ENCODE data around the gene TRIM17. TPM values are rescaled to one million over a fixed set of nuclear protein-coding genes. Genes with fewer than 3 reads are reported as not detected.
"Not testable (repeated sequence)": the region's sequence is repeated elsewhere in the genome, so short reads cannot be mapped to it uniquely, and the experiment has no call there.

Gene TRIM17
- polyA plus RNA-seq, 1 experiment = 0.16 TPM

DNA sequence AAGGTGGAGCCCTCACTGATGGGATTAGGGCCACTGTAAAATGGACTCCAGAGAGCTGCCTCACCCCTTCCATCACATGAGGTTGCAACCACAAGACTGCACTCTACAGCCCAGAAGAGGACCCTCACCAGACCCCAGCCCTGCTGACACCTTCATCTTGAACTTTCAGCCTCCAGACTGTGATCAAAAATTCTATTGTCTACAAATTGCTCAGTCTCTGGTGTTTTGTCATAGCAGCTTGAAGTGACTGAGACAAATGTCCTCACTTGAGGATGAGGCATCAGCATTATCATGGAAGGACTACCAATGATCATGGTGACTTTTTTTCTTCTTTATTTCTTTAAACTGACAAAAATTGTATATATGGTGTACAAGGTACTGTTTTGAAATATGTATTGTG is 26.7 kb upstream of the TRIM17 start:
- CTCF ChIA-PET = no interaction called here
- DNase-seq (ENCODE audit: low read depth, low spot score) = no peak

DNA sequence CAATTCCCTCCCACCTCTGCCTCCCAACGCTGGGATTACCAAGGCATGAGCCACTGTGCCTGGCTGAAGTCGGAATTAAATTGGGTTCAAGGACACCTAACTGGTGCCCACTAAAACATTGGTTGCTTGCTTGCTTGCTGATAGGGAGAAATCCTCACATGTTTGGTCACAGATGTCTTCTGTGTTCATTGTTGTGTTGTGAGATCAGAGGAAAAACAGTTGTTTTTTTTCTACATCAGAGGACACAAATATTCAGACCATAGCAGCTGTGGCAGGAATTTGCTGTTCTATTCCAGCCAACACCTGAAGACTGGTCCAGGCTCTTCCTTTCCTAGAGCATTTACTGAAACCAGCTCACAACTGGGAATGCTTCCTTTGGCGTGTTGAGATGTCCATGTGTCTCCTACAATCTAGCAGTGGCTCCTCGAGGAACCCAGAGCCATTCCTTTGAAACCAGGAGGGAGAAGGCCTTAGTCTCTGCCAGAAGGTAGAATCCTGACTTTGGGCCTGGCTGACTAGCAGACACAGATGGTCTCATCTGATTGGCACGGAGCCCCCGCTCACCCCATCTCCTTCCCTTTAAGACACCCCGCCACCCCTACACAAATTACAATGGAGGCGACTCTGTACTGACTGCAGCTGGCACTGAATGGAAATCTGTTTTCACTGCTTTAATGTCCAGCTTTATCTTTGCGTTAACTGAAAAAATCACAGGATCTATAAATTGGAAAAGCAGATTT is 24.3 kb upstream of the TRIM17 start:
- ChIA-PET POLR2A (no interaction called here), CTCF (interaction anchor here (1.0 kb wide), 1 partner anchor 17 kb away, joined by 3 read pairs; a partner anchor contains a TSS)
- peaks cover 31% of the 10 kb centered on the region for H3K27me3 ChIP-seq (ENCODE audit: control insufficient read depth, insufficient read depth, low read length)
- TF ChIP-seq, protein P1, sequence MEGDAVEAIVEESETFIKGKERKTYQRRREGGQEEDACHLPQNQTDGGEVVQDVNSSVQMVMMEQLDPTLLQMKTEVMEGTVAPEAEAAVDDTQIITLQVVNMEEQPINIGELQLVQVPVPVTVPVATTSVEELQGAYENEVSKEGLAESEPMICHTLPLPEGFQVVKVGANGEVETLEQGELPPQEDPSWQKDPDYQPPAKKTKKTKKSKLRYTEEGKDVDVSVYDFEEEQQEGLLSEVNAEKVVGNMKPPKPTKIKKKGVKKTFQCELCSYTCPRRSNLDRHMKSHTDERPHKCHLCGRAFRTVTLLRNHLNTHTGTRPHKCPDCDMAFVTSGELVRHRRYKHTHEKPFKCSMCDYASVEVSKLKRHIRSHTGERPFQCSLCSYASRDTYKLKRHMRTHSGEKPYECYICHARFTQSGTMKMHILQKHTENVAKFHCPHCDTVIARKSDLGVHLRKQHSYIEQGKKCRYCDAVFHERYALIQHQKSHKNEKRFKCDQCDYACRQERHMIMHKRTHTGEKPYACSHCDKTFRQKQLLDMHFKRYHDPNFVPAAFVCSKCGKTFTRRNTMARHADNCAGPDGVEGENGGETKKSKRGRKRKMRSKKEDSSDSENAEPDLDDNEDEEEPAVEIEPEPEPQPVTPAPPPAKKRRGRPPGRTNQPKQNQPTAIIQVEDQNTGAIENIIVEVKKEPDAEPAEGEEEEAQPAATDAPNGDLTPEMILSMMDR (IDR thresholded peaks at IDR 0.05; ENCODE audit: low read depth, low read length) = no peak
- H3K27ac ChIP-seq (ENCODE audit: low read depth, low read length) = no peak overlapping the region
- no peak overlapping the region for H3K4me3 ChIP-seq (ENCODE audit: low read depth, low read length)
- H3K9me3 ChIP-seq (ENCODE audit: control insufficient read depth, insufficient read depth, low read length) = no peaks in the 10 kb centered on the region
- DNase-seq (ENCODE audit: low read depth, low spot score) = no peak

More for the DNA sequence above, 26.7 kb upstream of the TRIM17 start:
- TF ChIP-seq, protein P1 (IDR thresholded peaks at IDR 0.05; ENCODE audit: low read depth, low read length) = no peak
- H3K9me3 ChIP-seq (ENCODE audit: control insufficient read depth, insufficient read depth, low read length) = no peaks in the 10 kb centered on the region
- peaks cover 28% of the 10 kb centered on the region for H3K27me3 ChIP-seq (ENCODE audit: control insufficient read depth, insufficient read depth, low read length)
- H3K27ac ChIP-seq (ENCODE audit: low read depth, low read length) = no peak overlapping the region
- POLR2A ChIA-PET = no interaction called here
- no peak overlapping the region for H3K4me3 ChIP-seq (ENCODE audit: low read depth, low read length)

DNA sequence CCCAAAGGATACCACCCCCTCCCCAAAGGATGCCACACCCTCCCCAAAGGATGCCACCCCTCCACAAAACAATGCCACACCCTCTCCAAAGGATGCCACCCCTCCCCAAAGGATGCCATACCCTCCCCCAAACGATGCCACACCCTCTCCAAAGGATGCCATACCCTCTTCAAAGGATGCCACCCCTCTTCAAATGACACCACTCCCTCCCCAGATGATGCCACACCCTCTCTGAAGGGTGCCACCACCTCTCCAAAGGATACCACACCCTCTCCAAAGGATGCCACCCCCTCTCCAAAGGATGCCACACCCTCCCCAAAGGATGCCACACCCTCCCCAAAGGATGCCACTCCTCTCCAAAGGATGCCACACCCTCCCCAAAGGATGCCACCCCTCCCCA is 21.6 kb upstream of the TRIM17 start:
- ChIA-PET POLR2A (no interaction called here), CTCF (no interaction called here)
- TF ChIP-seq, protein P1 (IDR thresholded peaks at IDR 0.05; ENCODE audit: low read depth, low read length) = no peak
- Histone ChIP-seq H3K27ac (ENCODE audit: low read depth, low read length) (no peak overlapping the region), H3K9me3 (ENCODE audit: control insufficient read depth, insufficient read depth, low read length) (no peaks in the 10 kb centered on the region), H3K4me3 (ENCODE audit: low read depth, low read length) (no peak overlapping the region), H3K27me3 (ENCODE audit: control insufficient read depth, insufficient read depth, low read length) (peaks cover 34% of the 10 kb centered on the region)
- DNase-seq (ENCODE audit: low read depth, low spot score) = no peak

DNA sequence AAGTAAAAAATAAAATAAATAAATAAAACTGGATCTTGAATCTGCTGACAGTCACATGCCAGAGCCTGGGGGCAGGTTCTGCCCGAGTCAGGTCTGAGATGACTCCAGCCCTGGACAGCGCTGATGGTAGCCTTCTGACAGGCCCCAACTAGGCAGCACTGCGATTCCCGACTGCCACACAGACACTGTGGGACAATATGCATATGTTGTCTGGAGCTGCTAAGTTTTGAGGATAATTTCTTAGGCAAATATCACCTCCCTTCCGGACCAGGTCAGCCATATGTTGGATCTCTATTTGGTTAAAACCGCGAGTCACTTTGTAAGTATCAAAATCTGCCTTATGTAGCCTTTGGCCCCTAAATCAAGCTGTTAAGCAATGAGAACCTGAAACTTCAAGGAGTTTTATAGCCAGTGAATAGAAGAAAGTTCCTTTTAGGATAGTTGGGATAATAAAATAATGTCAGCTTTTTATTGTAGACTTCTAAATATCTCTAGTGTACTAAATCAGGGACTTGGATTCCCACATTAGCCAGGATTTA is 20.8 kb upstream of the TRIM17 start:
- Histone ChIP-seq H3K27me3 (ENCODE audit: control insufficient read depth, insufficient read depth, low read length) (peaks cover 33% of the 10 kb centered on the region), H3K9me3 (ENCODE audit: control insufficient read depth, insufficient read depth, low read length) (no peaks in the 10 kb centered on the region), H3K4me3 (ENCODE audit: low read depth, low read length) (no peak overlapping the region), H3K27ac (ENCODE audit: low read depth, low read length) (no peak overlapping the region)
- TF ChIP-seq, protein P1 (IDR thresholded peaks at IDR 0.05; ENCODE audit: low read depth, low read length) = no peak
- DNase-seq (ENCODE audit: low read depth, low spot score) = no peak
- POLR2A ChIA-PET = interaction anchor here (0.6 kb wide), 1 partner anchor 25 kb away, joined by 5 read pairs; no protein-coding TSS in a partner anchor
- CTCF ChIA-PET = no interaction called here

DNA sequence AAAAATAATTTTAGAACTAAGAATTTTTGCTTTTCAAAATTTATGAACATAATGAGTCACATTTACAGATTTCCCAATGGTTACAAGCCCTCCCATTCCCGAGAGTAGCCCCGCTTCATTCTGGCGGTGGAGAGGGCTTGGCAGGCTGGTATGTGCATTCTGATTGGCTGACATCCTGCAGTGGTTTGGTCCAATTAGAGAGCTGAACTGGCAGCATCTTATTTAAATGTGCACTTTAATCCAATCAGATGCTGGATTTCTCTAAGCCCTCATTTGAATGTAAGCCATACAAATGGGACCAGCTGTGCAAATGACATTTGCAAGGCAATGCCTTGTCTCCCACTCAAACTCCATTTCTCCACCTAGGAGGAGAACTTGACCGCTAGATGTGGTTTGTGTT is 18.0 kb upstream of the TRIM17 start:
- Histone ChIP-seq H3K27ac (ENCODE audit: low read depth, low read length) (no peak overlapping the region), H3K27me3 (ENCODE audit: control insufficient read depth, insufficient read depth, low read length) (peaks cover 25% of the 10 kb centered on the region), H3K4me3 (ENCODE audit: low read depth, low read length) (no peak overlapping the region), H3K9me3 (ENCODE audit: control insufficient read depth, insufficient read depth, low read length) (no peaks in the 10 kb centered on the region)
- TF ChIP-seq, protein P1 (IDR thresholded peaks at IDR 0.05; ENCODE audit: low read depth, low read length) = no peak
- DNase-seq (ENCODE audit: low read depth, low spot score) = no peak
- ChIA-PET POLR2A (no interaction called here), CTCF (no interaction called here)

DNA sequence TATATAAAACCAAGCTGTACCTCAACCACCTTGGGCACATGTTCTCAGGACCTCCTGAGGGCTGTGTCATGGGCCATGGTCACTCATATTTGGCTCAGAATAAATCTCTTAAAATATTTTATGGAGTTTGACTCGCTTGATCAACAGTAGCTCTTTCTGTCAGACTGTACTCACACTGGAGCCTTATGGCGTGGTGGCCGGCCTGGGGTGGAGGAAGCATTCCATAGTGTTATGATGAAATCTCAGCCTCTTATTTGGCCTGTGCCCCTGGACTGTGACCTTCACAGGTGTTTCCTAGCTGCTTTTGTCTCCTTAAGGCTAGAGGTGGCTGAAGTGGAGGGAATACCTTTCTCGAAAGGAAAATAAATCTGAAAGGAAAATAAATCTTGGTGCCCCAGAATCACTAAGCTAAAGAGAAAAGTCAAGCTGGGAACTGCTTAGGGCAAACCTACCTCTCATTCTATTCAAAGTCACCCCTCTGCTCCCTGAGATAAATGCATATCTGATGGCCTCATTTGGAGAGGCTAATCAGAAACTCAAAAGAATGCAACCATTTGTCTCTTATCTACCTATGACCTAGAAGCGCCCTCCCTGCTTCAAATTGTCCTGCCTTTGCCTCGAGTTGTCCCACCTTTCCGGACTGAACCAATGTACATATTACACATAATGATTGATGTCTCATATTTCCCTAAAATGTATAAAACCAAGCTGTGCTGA is 16.8 kb upstream of the TRIM17 start:
- H3K27ac ChIP-seq (ENCODE audit: low read depth, low read length); H3K9me3 ChIP-seq (ENCODE audit: control insufficient read depth, insufficient read depth, low read length); POLR2A ChIA-PET; H3K4me3 ChIP-seq (ENCODE audit: low read depth, low read length); DNase-seq (ENCODE audit: low read depth, low spot score): not testable (repeated sequence)
- CTCF ChIA-PET = interaction anchor here (0.7 kb wide), 1 partner anchor 12 kb away, joined by 3 read pairs; no protein-coding TSS in a partner anchor
- H3K27me3 ChIP-seq (ENCODE audit: control insufficient read depth, insufficient read depth, low read length) = peaks cover 31% of the 10 kb centered on the region
